HG03342 (cell line): ENCODE data around the gene EDEM1.
"Not testable (repeated sequence)": the region's sequence is repeated elsewhere in the genome, so short reads cannot be mapped to it uniquely, and the experiment has no call there.

Experiments used
- ATAC-seq: cut with Tn5 transposase; IDR thresholded peaks from one replicate; pipeline ENCODE4 v1.9.1; 2021; ENCODE audit warnings: mild to moderate bottlenecking, moderate library complexity; ENCODE audit not compliant: unreplicated experiment

Gene EDEM1

DNA sequence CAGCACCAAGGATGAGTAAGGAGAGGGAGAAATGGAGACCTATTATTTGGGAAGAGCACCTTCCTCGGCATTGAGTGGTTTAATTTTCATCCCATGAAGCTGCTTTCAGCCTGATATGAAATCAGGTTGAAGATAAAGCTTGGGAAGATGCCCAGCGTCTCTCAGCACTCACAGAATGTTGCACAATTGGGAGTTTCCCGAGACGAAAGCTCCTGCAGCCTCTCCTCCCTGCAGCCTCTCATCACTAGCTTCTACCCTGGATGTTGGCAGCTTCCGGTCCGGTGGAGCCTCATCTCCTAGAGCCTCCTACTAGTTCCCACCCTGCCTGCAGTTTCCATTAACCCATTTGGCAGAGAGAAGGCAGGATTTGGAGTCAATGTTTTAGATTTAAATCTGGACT is 40.3 kb downstream of the EDEM1 start:
- ATAC-seq = no peak

DNA sequence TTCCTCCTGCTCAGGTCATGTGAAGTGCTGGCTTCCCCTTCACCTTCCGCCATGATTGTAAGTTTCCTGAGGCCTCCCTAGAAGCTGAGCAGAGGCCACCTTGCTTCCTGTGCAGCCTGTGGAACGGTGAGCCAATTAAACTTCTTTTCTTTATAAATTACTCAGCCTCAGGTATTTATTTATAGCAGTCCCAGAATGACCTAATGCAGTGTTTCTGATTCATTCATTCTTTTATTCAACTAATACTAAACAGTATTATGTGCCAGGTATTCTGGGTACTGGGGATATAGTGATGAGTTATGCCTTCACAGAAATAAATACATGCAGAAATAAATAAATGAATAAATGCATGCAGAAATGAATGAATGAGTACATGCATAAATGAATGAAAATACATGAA is 41.9 kb downstream of the EDEM1 start:
- ATAC-seq = no peak

DNA sequence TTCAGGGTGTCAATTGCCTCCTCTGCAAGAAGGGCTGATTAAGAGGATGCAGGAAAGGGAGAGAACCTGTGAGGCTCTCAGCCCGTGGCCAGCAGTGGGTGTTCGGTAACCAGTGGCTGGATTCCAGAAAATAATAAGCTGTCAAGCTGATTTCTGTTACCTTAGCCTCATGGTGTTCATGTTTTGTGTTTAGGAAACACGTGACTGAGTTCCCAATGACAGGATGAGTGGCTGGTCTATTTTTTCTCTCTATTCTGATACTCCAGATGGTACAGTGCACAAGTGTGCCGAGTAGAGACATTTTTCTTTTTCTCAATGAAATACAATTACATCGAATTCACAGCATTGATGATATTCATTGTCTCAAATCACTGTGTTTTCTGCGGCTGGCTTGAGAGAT is 43.6 kb downstream of the EDEM1 start:
- no peak for ATAC-seq

DNA sequence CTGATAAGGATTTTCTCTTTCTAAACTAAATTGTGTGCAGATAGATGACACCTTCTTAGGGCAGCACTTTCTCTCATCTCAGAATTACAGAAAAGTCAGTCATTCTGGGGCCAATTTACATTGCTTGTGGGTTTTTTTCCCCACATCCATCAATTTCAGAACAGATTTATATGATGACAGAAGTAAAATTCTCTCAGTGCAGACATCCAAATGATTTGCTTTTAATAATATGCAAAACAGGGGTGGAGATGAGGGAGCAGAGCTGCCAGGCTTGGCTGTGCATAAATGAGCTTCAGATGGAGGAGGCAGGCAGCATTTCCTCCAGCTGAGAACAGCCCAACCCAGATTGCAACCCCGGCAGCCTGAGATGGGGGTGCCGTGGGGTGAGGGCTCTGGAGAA is 44.0 kb downstream of the EDEM1 start:
- no peak for ATAC-seq

DNA sequence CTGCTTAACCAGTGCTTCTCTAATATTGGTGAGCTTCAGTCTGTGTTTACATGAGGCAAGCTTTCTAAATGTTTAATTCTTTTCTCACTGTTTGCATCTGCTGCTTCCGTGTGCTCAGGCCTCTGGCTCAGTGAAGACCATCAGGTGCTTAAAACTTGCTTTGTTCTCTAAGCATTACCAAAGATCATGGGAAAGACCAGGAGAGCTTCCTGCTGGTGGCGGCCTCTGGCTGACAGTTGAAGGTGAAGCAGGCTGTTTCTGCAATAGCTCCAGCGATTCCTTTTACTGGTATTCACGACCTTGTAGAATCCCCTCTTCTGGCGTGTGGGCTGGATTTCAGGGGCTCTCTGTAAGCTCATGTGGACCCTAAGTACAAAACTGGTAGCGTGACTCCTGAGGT is 45.1 kb downstream of the EDEM1 start:
- no peak for ATAC-seq

DNA sequence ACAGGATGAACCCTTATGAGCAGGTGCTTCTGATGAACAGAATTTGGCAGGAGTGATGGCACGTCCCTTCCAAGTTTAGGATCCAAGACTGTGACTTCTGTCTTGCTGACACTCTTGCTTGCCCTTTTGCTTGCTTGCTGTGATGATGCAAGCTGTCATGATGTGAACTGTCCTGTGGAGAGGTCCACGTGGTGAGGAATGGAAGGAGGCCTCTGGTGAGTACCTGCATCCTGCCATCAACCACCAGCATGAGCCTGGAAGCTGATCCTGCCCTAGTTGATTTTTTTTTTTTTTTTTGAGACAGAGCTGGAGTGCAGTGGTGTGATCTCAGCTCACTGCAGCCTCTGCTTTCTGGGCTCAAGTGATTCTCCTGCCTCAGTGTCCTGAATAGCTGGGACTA is 45.5 kb downstream of the EDEM1 start:
- no peak for ATAC-seq

DNA sequence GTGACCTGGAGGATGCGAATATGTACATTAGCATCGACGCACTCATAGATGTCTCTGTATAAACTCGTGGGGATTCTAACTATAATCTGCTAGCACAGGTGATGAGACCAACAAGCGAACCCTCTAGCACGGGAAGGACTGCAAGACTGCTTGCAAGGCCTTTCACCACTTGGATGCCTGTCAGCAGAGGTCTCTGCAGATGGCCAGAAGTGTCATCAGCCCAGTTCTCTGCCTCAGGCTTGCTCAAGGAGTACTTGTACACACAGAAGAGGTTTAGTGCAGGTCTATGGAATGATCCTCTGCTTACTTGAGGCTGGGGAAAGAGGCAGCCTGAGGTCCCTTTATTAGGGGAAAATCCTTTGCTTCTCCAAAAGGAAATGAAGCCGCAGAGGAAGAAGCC is 48.1 kb downstream of the EDEM1 start:
- no peak for ATAC-seq

DNA sequence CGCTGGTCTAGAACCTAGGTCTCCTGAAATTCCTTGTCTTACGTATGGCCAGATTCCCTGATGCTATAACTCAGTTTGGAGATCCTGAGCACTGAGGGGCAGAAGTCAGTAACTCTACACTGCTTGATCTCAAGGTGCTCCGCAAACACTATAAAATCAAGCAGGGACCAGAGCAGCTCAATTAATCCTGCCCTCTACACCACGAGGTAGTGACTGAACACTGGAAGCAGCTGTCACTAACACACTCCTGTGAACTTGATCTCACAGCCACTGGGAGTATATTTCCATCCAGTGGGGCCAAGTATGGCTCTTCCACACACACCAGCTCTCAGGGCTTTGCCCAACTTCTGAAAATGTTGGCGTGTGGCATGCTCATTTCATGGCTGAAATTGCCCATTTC is 51.0 kb downstream of the EDEM1 start:
- ATAC-seq = no peak

DNA sequence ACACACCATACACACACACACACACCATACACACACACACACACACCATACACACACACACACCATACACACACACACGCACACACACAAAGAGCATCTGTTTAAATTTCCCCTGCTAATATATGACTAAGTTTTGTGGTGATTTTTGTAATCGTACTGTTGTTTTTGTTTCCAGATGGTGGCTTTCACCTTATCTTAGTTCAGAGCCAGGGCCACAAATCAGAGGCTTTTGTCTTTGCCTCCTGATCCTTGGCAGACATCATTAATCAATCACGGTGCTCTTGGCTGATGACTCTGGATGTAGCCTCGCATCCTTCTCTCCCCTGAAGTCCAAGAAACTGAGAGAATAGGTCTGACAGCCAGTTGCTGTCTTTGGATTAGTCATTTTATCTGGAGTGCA is 52.1 kb downstream of the EDEM1 start:
- no peak for ATAC-seq

DNA sequence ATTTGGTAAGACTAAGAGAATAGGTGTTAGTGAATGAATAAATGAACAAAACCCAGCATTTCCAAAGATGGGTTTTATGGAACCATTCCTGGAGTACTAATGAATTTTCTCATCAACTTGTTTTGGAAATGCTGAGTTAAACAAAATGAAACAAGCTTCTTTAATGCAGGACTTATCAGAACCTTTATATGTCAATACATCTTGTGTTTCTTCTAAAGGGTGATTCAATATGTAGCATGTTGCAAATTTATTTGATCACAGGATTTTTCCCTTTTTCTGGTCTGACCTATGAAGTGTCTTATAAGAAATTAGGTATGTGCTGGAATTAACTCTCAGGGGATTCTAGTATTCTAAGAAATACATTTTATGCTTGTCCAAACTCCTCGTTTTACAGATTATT is 53.2 kb downstream of the EDEM1 start:
- no peak for ATAC-seq

DNA sequence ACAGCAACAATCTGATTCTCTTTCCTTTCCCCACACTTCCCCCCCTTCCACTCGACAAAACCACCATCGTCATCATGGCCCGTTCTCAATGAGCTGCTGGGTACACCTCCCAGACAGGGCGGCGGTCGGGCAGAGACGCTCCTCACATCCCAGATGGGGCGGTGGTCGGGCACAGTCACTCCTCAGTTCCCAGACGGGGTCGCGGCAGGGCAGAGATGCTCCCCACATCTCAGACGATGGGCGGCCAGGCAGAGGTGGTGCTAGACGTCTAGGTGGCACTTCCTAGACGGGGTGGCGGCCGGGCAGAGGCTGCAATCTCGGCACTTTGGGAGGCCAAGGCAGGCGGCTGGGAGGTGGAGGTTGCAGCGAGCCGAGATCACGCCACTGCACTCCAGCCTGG is 55.3 kb downstream of the EDEM1 start:
- ATAC-seq = not testable (repeated sequence)

DNA sequence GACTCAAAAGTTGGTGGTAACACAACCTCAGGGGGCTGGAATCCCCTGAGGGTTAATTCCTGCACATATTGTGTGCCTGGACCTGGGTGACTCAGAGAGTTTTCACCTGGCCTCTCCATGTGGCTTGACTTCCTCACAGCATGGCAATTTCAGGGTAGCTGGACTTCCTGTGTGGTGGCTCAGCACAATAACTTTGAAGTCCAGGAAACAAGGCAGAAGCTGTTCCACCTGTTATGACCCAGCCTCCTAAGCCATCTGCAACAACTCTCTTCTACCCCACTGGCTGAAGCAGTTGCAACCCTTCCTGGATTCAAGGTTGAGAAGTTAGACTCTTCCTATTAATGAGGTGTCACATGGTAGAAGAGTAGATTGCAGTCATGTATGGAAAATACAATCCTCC is 58.4 kb downstream of the EDEM1 start:
- no peak for ATAC-seq

DNA sequence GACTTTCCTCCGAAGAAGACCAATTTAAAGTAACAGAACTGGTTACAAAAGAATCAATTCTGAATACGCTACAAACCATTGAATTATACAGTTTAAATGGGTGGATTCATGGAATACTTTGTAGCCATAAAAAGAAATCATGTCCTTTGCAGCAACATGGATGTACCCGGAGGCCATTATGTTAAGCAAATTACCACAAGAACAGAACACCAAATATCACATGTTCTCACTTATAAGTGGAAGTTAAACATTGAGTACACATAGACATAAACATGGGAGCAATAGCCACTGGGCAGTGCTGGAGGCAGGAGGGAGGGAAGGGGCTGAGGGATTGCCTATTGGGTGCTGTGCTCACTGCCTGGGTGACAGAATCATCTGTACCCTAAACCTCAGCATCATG is 61.3 kb downstream of the EDEM1 start:
- no peak for ATAC-seq

DNA sequence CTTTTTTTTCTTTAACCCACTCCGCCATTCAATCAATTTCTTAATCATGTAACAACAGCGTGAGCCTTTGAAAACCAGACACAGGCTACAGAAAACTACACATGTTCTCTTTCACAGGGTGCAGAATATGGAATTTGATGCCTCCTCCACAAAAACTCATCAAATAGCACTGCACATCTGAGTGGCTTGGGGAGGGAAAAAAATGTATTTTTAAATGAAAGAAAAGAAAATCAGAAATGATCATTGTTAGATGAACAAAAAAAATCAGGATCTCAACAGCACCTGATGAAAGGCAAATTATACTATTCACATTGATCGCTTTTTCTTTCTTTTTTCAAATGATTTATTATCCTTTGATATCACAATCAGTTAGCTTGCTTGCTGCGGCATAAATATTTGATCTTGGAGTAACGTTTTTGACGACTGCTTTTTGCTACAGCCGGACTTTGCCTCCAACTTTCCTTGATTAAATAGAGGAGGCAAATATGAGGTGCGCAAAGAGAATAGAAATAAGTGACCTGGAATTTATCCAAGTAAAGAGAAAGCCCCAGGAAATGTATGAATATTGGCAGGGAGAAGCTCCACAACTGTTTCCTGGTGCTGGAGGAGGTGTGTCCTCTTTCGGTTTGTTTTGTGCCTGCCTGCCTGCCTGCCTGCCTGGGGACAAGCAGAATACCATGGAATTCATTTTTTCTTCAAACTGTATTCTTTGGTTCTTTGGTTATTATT is 63.1 kb downstream of the EDEM1 start:
- ATAC-seq = no peak

DNA sequence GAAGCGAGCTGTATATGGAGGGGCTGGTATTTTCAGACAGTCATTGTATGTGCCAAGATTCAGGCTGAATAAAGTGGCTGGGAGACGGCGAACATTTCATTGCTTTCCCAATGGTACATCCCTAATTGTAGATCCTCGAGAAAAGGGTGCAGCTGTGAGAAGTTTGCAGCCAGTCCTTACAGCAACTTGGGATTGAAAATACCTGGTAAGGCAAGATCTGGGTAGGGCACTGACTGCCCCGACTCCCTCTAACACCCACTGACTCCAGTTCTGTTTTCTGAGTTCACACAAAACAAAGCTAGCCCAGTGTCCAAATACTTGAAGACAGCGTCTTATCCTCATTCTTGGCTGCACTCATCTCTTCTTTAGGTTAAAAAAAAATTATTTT is 63.7 kb downstream of the EDEM1 start:
- ATAC-seq = no peak

DNA sequence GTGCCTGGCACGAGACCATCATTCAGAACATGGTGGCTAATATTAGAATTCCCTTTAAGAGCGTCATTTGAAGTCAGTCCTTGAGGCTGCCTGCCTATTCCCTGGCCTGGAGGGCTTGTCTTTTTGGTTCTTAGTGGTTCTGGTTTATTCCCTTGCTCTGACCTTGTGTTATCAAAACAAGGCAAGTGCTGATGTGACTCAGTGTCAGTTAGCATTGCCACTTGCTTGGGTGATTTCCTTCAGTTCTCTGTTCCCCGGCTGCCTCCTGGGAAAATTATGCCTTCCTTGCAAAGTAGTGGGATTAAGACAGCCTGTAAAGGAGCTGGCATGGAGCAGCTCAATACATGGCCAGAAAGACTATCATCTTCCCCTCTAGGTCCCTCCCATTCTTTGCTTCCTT is 64.6 kb downstream of the EDEM1 start:
- no peak for ATAC-seq

DNA sequence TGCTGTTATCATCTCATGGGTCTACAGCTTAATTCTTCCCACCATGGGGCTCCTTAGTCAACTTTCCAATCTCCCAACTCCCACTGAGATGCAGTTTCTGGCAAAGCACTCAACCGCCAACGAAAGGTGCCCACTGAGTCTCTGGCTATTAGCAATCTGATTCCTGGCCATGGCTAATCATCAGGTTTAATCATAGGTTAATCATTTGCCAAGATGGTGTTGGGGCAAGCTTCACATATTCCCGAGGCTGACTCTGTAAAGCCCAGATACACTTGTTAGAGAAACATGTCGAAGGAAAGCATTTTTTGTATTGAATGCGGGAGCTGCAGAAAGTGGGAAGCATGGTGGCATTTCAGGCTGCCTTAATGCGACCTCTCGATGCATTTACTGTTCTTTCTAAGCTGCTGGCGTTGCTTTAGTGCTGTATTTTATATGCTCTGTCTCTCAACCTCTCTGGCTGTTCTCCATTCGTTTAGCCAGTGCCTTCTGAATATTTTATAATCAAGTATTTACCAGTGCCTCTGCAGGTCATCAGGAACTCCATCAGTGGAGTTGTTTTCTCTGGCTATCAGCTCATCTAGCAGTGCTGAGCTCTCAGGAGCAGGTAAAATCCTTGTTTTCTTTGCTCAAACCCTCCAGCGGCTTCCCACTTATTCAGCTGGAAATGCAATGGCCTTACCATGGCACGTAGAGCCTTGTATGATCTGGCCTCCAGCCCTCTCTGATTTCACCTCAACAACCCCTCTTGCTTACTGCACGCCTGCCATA is 67.0 kb downstream of the EDEM1 start:
- no peak for ATAC-seq

DNA sequence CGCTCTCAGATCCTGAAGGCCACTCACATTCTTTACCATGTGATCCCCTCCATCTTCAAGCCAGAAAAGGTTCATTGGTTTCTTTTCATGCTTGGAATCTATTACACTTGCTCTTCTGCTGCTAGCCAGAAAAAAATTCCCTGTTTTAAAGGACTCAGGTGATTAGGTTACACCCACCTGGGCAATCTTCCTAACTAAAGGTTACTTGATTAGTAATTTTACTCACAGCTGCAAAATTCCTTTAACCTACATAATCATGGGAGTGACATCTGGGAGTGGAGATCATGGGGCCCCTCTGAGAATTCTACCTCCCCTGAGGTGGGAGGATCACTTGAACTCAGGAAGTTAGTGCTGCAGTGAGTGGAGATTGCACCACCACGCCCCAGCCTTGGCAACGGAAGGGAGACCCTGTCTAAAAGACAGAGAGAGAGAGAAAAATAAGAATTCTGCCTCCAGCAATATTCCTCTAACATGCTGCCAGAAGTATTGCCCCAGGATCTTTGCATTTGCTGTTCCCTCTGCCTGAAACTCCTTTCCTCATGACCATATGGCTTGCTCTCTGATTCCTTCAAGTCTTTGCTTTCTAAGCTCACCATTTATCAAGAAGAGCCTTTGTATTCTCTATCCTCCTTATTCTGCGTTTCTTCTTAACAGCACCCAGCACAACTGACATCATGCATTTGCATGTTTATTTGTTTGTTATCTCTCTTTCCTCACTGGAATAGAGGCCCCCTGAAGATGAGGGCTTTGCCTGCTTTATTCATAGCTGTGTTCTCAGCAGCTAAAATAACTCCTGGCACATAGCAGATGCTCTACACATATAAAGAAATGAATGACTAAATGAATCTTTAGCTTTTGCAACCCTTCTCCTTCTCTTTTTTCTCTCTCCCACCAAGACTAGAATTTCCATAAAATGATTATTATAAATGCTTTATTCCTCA is 68.2 kb downstream of the EDEM1 start:
- no peak for ATAC-seq

DNA sequence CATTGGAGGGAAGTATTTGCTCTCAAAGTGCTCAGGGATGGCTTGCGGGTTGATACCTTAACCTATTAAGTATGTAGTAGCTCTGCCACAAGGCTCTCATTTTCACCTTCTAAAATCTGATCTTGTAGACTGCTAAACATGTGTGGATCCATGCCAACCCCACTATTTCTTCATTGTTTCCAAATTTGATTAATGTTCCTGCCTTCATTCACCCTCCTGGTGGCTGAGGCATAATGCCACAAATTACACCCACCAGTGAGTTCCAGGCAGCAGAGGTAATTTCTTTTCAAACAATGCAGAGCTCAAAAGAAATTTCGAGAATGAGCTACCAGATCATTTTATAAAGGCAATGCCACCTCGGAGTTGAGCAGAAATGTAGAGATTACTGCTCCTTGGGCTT is 71.0 kb downstream of the EDEM1 start:
- no peak for ATAC-seq

DNA sequence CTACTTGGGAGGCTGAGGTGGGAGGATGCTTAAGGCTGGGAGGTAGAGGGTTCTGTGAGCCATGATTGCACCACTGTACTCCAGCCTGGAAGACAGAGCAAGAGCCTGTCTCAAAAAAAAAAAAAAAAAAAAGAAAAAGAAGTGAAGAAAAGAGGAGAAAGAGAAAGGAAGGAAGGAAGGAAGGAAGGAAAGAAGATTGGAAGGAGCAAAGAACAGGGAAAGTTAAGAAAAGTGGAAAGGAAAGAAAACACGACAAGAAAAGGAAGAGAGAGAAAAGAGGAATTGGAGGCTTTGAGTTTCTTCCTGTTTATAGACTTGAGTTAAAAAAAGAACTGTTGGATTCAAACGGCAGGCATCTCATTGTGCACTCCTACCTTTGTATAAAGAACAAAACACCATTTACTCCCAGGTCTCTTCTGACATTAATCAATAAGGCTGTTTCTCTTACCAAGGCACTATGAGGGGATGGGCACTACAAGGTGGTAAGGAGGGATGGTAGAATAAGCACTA is 73.5 kb downstream of the EDEM1 start:
- ATAC-seq = no peak

DNA sequence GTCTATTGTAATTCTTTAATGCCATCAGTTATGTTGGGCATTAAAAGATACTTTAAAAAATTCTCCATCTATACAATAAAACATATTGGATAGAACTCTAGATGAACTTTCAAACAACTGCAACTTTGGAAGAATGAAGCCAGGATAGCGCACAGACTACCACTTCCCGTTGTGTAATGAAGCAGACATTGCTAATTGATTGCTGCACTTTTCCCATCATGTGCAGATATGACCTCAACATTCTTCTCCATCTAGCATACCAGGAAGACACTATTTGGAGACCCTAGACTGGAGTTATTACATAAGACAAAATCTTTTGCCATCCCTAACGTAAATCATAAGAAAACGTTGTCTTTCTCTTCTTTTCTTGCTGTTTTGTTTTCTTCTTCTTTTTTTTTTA is 75.0 kb downstream of the EDEM1 start:
- ATAC-seq = no peak
